DND-41 (cell line): ENCODE results near the gene CC2D1A.

Source experiments
- EZH2 ChIP-seq: IDR thresholded peaks from 3 replicates; pipeline ENCODE4 v1.6.1; 2012; ENCODE audit warnings: borderline replicate concordance, low read depth, mild to moderate bottlenecking, moderate library complexity, low read length, inconsistent platforms; ENCODE audit not compliant: severe bottlenecking
- TF ChIP-seq, protein P1 (sequence below): IDR thresholded peaks from 2 replicates; pipeline ENCODE4 v1.5.1; 2012; ENCODE audit warnings: borderline replicate concordance, low read length, moderate library complexity, mild to moderate bottlenecking; ENCODE audit not compliant: poor library complexity, severe bottlenecking; ENCODE audit errors: extremely low read depth

DNA sequence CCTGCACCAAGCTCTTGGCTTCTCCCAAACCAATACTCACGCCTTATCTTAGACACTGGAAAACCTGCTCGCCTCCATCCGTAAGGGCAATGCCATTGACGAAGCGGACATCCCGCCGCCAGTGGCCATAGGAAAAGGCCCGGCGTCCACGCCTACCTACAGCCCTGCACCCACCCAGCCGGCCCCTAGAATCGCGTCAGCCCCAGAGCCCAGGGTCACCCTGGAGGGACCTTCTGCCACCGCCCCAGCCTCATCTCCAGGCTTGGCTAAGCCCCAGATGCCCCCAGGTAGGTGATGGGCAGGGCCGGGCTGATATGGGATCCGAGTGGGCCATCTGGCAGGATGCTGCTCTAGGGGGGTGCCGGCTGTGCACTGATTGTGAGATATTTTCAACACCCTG is 7.4 kb downstream of the CC2D1A start:
- TF ChIP-seq, protein P1, sequence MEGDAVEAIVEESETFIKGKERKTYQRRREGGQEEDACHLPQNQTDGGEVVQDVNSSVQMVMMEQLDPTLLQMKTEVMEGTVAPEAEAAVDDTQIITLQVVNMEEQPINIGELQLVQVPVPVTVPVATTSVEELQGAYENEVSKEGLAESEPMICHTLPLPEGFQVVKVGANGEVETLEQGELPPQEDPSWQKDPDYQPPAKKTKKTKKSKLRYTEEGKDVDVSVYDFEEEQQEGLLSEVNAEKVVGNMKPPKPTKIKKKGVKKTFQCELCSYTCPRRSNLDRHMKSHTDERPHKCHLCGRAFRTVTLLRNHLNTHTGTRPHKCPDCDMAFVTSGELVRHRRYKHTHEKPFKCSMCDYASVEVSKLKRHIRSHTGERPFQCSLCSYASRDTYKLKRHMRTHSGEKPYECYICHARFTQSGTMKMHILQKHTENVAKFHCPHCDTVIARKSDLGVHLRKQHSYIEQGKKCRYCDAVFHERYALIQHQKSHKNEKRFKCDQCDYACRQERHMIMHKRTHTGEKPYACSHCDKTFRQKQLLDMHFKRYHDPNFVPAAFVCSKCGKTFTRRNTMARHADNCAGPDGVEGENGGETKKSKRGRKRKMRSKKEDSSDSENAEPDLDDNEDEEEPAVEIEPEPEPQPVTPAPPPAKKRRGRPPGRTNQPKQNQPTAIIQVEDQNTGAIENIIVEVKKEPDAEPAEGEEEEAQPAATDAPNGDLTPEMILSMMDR, result no peak
- no peak for TF ChIP-seq EZH2
